HG03196 (cell line): Measurements from ENCODE around the gene BLOC1S1.
A peak's percentile ranks its signal among the peaks of the same experiment; 100 is the strongest.

Experiments used
- ATAC-seq: cut with Tn5 transposase; IDR thresholded peaks from one replicate; pipeline ENCODE4 v1.9.1; 2021; ENCODE audit not compliant: unreplicated experiment

BLOC1S1 gene

GRCh38 chr12:55726971-55727370 lies 11.1 kb downstream of the BLOC1S1 start:
- ATAC-seq: no peak

- ATAC-seq: no peak
Observed at GRCh38 chr12:55727643-55728185, 11.9 kb downstream of the BLOC1S1 start.

- no peak for ATAC-seq
Observed at GRCh38 chr12:55728186-55728938, 12.5 kb downstream of the BLOC1S1 start.

DNA sequence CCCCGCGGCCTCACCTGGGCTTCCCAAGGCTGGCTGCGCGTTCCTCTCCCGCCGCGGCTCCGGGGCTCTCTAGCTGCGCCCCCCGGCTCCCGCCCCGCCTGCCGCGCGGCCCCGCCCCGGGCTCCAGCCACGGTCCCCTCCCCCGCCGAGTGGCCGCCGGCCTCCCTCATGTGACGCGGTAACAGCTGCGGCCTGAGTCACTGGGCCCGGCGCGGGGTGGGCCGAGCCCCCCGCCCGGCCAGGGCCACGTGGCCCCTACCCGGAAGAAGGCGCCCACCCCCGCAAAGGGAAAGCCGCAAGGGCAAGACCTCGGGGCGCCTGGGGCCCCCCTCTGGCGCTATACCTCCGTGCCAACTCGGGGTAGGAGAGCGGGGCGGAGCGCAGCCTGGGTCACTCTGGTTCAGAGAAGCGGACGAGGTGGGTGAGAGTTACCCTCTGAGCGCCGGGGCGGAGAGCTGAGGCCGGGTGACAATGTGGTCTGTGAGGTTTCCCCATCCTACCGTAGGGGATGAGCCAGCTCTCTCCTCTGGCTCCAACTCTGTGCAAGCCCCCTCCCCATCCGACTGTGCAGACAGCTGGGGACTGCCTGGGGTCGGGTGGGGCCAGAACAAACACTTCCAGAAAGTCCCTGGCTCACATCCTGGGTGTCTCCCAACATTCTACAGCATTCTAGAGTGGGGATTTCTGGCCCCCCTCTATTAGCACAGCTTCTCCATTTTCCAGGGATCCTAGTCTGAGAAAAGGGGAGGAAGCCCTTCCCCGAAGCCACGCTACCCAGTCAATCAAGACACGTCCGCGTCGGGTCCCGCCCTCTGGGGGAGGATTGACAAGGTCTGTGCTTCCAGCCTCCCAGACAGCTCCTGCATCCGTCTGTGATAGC lies 13.3 kb downstream of the BLOC1S1 start, which contains the start of gene CD63:
Gene CD63 (minus strand): TSS at position 71 of the 880 bp plus-strand sequence. CDS start 668 bp downstream, outside the sequence.
- peak; percentile 61 for ATAC-seq

GRCh38 chr12:55729819-55730818 lies 14.3 kb downstream of the BLOC1S1 start:
- ATAC-seq: peak; percentile 38

DNA sequence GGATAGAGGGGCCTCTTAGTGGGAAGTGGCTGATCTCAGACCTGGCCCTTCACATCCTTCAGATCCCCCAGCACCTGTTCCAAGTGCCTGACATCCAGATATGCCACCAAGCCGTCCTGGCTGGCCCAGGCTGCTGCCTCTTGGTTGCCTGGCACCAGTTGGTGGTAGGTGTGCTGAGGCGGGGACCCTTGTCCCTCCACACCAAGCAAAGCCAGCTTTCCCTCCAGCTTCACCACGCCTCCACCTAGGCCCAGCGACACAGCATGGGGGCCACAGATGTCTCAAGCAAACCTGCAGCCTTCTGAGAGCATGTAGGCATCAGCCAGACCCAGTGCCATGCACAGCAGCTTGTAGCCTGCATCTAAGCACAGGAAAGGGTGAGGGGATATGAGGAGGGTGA lies 16.4 kb downstream of the BLOC1S1 start:
- ATAC-seq: no peak

DNA sequence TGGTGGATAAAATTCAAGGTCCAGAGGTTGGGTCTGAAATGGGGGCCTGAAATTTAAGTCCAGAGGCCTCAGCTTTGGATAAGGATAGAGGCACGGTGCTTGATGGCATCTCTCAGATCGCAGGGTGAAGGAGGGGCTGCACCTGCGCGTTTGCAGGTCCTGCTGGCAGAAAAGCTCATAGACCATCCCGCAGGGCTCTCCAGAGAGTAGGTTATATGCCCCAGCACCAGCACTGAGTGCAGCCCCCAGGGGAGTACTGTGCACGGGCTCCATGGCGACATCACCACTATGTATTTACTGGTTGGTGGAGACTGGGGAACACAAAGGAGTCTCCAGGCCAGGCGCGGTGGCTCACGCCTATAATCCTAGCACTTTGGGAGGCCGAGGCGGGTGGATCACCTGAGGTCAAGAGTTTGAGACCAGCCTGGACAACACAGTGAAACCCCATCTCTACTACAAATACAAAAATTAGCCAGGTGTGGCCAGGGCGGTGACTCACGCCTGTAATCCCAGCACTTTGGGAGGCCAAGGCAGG lies 17.2 kb downstream of the BLOC1S1 start:
- no peak for ATAC-seq

GRCh38 chr12:55733858-55734257 lies 18.0 kb downstream of the BLOC1S1 start:
- ATAC-seq: no peak

DNA sequence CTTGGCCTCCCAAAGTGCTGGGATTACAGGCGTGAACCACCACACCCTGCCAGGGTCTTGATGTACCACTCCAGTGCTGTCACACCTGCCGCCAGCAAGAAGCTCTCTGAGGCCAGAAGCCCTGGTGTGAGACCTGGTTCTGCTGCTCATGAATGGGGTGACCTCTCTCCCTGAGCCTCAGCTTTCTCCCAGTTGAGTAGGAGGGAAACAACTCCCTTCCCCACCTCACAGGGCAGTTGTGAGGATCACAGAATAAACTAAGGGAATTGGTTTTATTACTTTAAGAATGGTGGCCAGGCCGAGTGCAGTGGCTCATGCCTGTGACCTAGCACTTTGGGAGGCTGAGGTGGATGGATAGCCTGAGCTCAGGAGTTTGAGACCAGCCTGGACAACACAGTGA lies 18.7 kb downstream of the BLOC1S1 start:
- ATAC-seq: no peak

- no peak for ATAC-seq
Observed at GRCh38 chr12:55736076-55736475, 20.2 kb downstream of the BLOC1S1 start.

GRCh38 chr12:55736780-55737580 lies 21.1 kb downstream of the BLOC1S1 start:
- ATAC-seq: no peak

- no peak for ATAC-seq
Observed at GRCh38 chr12:55737581-55738122, 21.8 kb downstream of the BLOC1S1 start.

DNA sequence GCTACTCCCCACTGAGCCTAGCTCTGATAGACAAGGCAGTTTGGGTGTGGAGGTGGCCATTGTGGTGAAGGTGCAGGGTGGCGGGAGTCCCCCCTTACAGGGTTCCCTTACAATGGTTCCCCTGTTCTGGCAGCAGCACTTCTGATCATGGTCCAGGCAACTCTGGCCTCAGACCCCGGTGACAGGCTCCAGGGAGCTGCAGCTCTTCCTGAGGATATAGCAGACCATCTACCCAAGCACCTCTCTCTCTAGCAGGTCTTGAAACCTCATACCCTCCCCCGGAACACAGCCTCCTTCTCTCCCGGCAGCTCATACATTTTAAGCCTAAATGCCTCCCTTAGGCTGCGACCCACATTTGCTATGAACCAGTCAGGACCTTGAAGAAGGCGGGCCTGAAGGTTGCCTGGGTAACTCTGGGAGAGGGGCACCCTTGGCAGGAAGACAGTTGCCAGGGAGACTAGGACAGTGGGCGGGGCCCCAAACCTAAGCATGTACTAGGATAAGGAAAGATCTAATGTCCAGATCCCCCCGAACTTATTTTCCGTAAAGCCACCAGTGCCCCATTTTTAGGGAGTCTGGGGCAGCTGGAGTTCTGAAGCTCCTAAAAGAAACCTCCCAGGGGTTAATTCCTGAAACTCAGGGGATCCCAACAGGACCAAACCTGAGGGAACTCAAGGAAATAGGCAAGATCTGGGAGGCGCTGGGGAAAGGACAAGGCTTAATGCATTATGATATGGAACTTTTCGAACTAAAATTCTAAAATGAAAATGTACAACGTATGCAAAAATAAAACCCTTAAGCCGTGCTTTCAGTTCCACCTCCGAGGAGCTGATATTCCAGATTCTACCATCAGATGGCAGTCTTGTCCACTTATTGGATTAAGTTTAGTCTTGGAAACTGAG lies 22.5 kb downstream of the BLOC1S1 start:
- ATAC-seq: peak; percentile 87

GRCh38 chr12:55739025-55739378 lies 23.2 kb downstream of the BLOC1S1 start:
- no peak for ATAC-seq

DNA sequence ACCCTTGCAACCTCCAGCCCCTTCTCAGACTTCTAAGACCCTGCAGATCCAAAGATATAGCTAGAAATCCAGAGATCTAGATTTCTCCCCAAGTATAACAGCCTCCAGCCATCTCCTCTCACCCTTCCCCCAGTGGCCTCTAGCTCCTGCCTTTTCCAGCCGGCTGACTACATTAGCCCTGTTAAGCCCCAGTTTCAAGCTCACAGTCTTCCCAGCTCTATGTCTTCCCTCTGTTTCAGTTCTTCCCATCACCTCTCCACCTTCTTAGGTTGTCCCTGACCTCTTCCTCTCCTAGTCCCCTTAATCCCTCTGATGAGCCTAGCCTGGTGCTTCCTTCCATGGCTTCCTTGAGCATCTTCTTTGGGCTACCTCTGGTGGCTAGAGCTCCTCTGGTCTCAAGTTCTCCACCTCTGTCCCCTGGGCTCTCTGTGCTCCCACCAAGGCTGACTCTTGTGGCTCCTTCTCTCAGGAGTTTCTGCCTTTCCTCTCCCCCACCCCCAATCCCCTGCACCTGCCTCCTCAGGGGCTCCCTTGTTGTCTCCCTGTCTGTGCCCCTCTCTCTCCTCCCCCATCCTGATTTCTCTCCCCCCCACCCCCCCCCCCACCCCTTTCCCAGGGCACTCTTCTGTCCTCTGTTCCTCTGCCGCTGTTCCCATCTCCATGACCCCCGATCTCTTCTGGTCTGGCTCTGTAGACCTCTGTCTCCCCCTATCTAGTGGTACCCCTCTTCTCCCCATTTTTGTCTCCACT lies 26.3 kb downstream of the BLOC1S1 start:
- no peak for ATAC-seq

GRCh38 chr12:55742719-55743405 lies 27.0 kb downstream of the BLOC1S1 start, which contains the start of gene GDF11:
GDF11 (plus strand) TSS chr12:55743122; CDS start chr12:55743317, 195 bp downstream.
- ATAC-seq: peak; percentile 27
